Ramos (cell line): ENCODE results near the gene RFC3.

Source experiments
- in situ Hi-C: fragments of 300-500 bp; cut with MboI; formaldehyde crosslinking; loops from one replicate; pipeline ENCODE4 v1.14.3; 2022; ENCODE audit warnings: low sequenced_read_pairs; ENCODE audit not compliant: unreplicated experiment

Gene RFC3

GRCh38 chr13:33862016-33862415, 44.1 kb downstream of the RFC3 start:
- in situ Hi-C loops = no loop called here

- in situ Hi-C loops = no loop called here
Observed at GRCh38 chr13:33863188-33863789, 45.3 kb downstream of the RFC3 start.

GRCh38 chr13:33865945-33866344, 48.0 kb downstream of the RFC3 start:
- in situ Hi-C loops = no loop called here

GRCh38 chr13:33867472-33867871, 49.5 kb downstream of the RFC3 start:
- in situ Hi-C loops = no loop called here

GRCh38 chr13:33868343-33868994, 50.5 kb downstream of the RFC3 start:
- in situ Hi-C loops = no loop called here

- in situ Hi-C loops = no loop called here
Observed at GRCh38 chr13:33869005-33869404, 51.1 kb downstream of the RFC3 start.

GRCh38 chr13:33870046-33870668, 52.2 kb downstream of the RFC3 start:
- in situ Hi-C loops = no loop called here

GRCh38 chr13:33871207-33872004, 53.5 kb downstream of the RFC3 start:
- in situ Hi-C loops = no loop called here

GRCh38 chr13:33872005-33872351, 54.0 kb downstream of the RFC3 start:
- in situ Hi-C loops = no loop called here

- in situ Hi-C loops = no loop called here
Observed at GRCh38 chr13:33873251-33873908, 55.4 kb downstream of the RFC3 start.

- in situ Hi-C loops = no loop called here
Observed at GRCh38 chr13:33874871-33875270, 56.9 kb downstream of the RFC3 start.

- in situ Hi-C loops = no loop called here
Observed at GRCh38 chr13:33875618-33876401, 57.9 kb downstream of the RFC3 start.

GRCh38 chr13:33876716-33877394, 58.9 kb downstream of the RFC3 start:
- in situ Hi-C loops = no loop called here

GRCh38 chr13:33879118-33879517, 61.2 kb downstream of the RFC3 start:
- in situ Hi-C loops = no loop called here

- in situ Hi-C loops = no loop called here
Observed at GRCh38 chr13:33882804-33883203, 64.9 kb downstream of the RFC3 start.

GRCh38 chr13:33884531-33885220, 66.7 kb downstream of the RFC3 start:
- in situ Hi-C loops = no loop called here
